Measurements from ENCODE around the gene MXRA5.

The MXRA5 gene

GRCh38 chrX:3340016-3340415 lies 6.4 kb downstream of the MXRA5 start:
- H4K20me1 ChIP-seq: no peaks in the 10 kb centered on the region
- no peak for TF ChIP-seq Cebpa-rat (IDR thresholded peaks at IDR 0.05)
- peaks cover 15% of the 10 kb centered on the region for H3K9me3 ChIP-seq
- H3K9ac ChIP-seq: no peak overlapping the region
- H3K4me2 ChIP-seq: no peak overlapping the region
- H3K4me1 ChIP-seq: no peaks in the 10 kb centered on the region
- no peak overlapping the region for H3K4me3 ChIP-seq
- H3K27ac ChIP-seq: no peak overlapping the region
- H3K27me3 ChIP-seq: no peaks in the 10 kb centered on the region
- no peaks in the 10 kb centered on the region for H3K36me3 ChIP-seq

DNA sequence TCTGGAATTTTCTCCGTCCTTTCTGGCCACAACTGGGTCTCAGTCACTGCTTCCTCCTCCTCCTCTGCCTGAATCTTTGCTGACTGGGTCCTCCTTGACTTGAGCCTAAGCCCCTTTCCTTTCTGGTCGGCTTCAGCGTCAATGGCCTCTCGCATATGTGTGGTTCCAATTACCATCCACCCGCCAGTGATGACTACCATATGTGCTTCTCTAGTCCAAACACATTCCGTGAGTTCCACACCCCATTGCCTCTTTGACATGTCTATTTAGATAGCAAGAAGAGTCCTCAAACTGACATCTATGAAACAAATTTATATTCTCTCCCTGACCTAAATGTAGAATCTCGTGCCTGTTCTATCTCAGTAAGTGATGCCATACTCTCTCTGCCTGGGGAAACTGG lies 19.8 kb downstream of the MXRA5 start:
- H3K27me3 ChIP-seq: no peaks in the 10 kb centered on the region
- H3K4me3 ChIP-seq: no peak overlapping the region
- no peak overlapping the region for H3K4me2 ChIP-seq
- H4K20me1 ChIP-seq: no peaks in the 10 kb centered on the region
- H3K9ac ChIP-seq: no peak overlapping the region
- H3K36me3 ChIP-seq: no peaks in the 10 kb centered on the region
- no peaks in the 10 kb centered on the region for H3K9me3 ChIP-seq
- no peaks in the 10 kb centered on the region for H3K4me1 ChIP-seq
- TF ChIP-seq Cebpa-rat (IDR thresholded peaks at IDR 0.05): no peak
- no peak overlapping the region for H3K27ac ChIP-seq

DNA sequence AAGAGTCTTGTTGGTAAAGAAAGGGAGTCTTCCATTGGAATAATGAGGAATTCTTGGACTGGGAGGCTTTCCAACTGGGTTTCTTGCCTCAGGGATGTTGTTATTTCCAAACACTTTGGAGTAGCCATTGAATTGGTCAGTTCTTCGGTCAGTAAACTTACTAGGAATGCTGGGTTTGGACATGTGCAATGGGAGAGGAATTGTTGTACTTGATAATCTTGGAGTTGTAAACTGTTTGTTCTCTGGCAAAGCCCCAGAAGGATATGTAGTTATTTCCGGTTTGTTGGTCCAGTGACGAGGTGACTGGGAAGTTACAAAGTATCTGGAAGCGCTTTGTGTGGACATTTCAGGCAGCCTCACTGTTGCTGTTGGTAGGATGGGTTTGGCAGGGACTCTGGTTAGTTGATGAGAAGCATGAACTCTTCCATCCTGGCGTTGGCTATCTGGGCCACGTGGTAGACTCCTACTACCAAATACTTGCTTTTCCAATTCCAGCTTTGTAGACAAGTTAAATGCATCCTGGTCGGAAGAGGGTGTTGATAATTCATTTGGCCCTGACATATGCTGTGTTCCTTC lies 25.9 kb downstream of the MXRA5 start:
- H3K4me3 ChIP-seq: no peak overlapping the region
- TF ChIP-seq Cebpa-rat (IDR thresholded peaks at IDR 0.05): no peak
- H3K9me3 ChIP-seq: peaks cover 14% of the 10 kb centered on the region
- H3K9ac ChIP-seq: no peak overlapping the region
- H3K27ac ChIP-seq: no peak overlapping the region
- H3K27me3 ChIP-seq: no peaks in the 10 kb centered on the region
- no peaks in the 10 kb centered on the region for H4K20me1 ChIP-seq
- peaks cover 16% of the 10 kb centered on the region; the same call in 1 of the 2 replicates for H3K4me1 ChIP-seq
- H3K4me2 ChIP-seq: peak overlapping the region; percentile 20; the same call in 1 of the 2 replicates
- no peaks in the 10 kb centered on the region for H3K36me3 ChIP-seq

GRCh38 chrX:3317191-3317718 lies 29.2 kb downstream of the MXRA5 start:
- Histone ChIP-seq H3K36me3 (no peaks in the 10 kb centered on the region), H3K9me3 (peaks cover 14% of the 10 kb centered on the region)
- no peak for TF ChIP-seq Cebpa-rat (IDR thresholded peaks at IDR 0.05)

DNA sequence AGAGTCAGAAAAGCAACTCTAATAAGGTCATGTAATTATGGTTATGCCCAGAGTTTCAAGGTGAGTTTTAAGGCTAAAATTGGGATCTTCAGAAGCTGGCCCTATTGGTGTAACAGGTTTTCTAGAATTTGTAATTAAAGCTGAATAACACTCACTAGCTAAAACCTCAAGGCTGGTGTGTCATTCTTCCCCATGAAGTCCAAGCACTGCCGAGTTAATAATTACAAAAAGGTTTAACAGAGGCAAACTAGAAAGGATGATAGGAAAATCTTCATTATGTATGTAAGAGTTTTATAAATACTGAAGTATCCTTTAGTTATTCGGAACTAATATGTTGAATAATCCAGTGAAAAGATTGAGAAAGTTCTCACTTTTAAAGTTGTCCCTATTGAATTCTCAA lies 34.3 kb downstream of the MXRA5 start:
- Histone ChIP-seq H3K9ac (no peak overlapping the region), H3K36me3 (no peaks in the 10 kb centered on the region), H3K9me3 (peaks cover 19% of the 10 kb centered on the region), H3K4me3 (no peak overlapping the region), H3K27ac (no peak overlapping the region), H3K4me1 (peaks cover 15% of the 10 kb centered on the region), H4K20me1 (no peaks in the 10 kb centered on the region), H3K4me2 (no peak overlapping the region), H3K27me3 (no peaks in the 10 kb centered on the region)
- TF ChIP-seq Cebpa-rat (IDR thresholded peaks at IDR 0.05): no peak

More at GRCh38 chrX:3317191-3317718, 29.2 kb downstream of the MXRA5 start:
- no peak overlapping the region for H3K4me2 ChIP-seq
- no peaks in the 10 kb centered on the region for H4K20me1 ChIP-seq
- no peak overlapping the region for H3K4me3 ChIP-seq
- H3K27me3 ChIP-seq: no peaks in the 10 kb centered on the region
- H3K9ac ChIP-seq: no peak overlapping the region
- H3K27ac ChIP-seq: no peak overlapping the region
- H3K4me1 ChIP-seq: peaks cover 31% of the 10 kb centered on the region

- Histone ChIP-seq H3K9me3 (peaks cover 13% of the 10 kb centered on the region), H4K20me1 (no peaks in the 10 kb centered on the region), H3K4me2 (no peak overlapping the region), H3K36me3 (no peaks in the 10 kb centered on the region), H3K4me1 (no peaks in the 10 kb centered on the region), H3K27ac (no peak overlapping the region), H3K9ac (no peak overlapping the region), H3K4me3 (no peak overlapping the region), H3K27me3 (no peaks in the 10 kb centered on the region)
- TF ChIP-seq Cebpa-rat (IDR thresholded peaks at IDR 0.05): no peak
Observed at GRCh38 chrX:3307881-3308280, 38.6 kb downstream of the MXRA5 start.

DNA sequence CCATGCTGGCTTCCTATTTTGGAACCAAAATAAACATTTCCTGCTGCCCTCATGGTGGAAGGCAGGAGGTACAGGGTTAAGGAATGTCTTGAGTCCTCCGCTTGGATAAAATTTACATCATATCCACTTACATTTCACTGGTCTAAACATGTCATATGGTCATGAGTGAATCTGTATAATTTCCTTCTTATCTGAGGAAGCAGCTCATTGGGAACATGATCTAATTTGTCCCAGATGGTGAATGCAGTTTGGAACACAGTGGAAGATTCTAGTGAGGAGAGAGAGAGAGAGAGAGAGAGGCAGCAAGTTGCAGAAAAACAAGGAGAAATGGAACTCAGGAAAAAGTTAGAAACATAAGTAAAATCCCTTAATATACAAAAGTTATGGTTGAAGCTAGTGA lies 46.8 kb downstream of the MXRA5 start:
- Histone ChIP-seq H3K4me1 (no peaks in the 10 kb centered on the region), H3K4me2 (no peak overlapping the region), H3K27me3 (no peaks in the 10 kb centered on the region), H4K20me1 (no peaks in the 10 kb centered on the region), H3K4me3 (no peak overlapping the region), H3K36me3 (no peaks in the 10 kb centered on the region), H3K9ac (no peak overlapping the region), H3K9me3 (peaks cover 5% of the 10 kb centered on the region; the same call in 1 of the 2 replicates), H3K27ac (no peak overlapping the region)
- TF ChIP-seq Cebpa-rat (IDR thresholded peaks at IDR 0.05): no peak

- H3K4me2 ChIP-seq: no peak overlapping the region
Observed at GRCh38 chrX:3295731-3296130, 50.7 kb downstream of the MXRA5 start.

DNA sequence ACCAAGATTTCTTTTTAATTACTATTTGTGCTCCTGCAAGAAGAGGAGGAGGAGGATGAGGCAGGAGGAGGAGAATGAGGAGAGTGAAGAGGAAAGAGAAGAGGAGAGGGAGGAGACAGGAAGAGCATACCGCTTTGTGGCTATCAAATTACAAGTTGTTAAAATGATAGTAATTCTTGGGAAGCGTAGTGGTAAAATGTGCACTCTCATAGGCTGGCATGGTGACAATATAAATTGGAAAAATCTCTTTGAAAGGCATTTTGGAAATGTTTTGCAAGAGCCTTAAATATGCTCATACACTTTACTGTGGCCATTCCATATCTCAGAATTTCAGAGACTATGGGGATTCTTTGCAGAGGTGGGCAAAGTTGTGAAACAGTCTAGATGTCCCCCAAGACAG lies 53.2 kb downstream of the MXRA5 start:
- no peaks in the 10 kb centered on the region for H3K9me3 ChIP-seq
- H3K9ac ChIP-seq: no peak overlapping the region
- no peaks in the 10 kb centered on the region for H3K4me1 ChIP-seq
- TF ChIP-seq Cebpa-rat (IDR thresholded peaks at IDR 0.05): no peak
- H3K4me2 ChIP-seq: no peak overlapping the region
- H3K27ac ChIP-seq: no peak overlapping the region
- no peak overlapping the region for H3K4me3 ChIP-seq
- no peaks in the 10 kb centered on the region for H4K20me1 ChIP-seq
- H3K36me3 ChIP-seq: no peaks in the 10 kb centered on the region
- H3K27me3 ChIP-seq: no peaks in the 10 kb centered on the region

More at GRCh38 chrX:3295731-3296130, 50.7 kb downstream of the MXRA5 start:
- H3K36me3 ChIP-seq: no peaks in the 10 kb centered on the region
- no peaks in the 10 kb centered on the region for H4K20me1 ChIP-seq
- H3K9me3 ChIP-seq: peaks cover 5% of the 10 kb centered on the region; the same call in 1 of the 2 replicates
- no peak overlapping the region for H3K9ac ChIP-seq
- H3K4me3 ChIP-seq: no peak overlapping the region
- H3K4me1 ChIP-seq: no peaks in the 10 kb centered on the region
- H3K27ac ChIP-seq: no peak overlapping the region
- no peaks in the 10 kb centered on the region for H3K27me3 ChIP-seq
- TF ChIP-seq Cebpa-rat (IDR thresholded peaks at IDR 0.05): no peak

GRCh38 chrX:3290561-3290960 lies 55.9 kb downstream of the MXRA5 start:
- no peak for TF ChIP-seq Cebpa-rat (IDR thresholded peaks at IDR 0.05)
- H3K4me3 ChIP-seq: no peak overlapping the region
- H3K27ac ChIP-seq: no peak overlapping the region
- no peaks in the 10 kb centered on the region for H4K20me1 ChIP-seq
- H3K36me3 ChIP-seq: no peaks in the 10 kb centered on the region
- H3K9ac ChIP-seq: no peak overlapping the region
- H3K4me2 ChIP-seq: no peak overlapping the region
- no peaks in the 10 kb centered on the region for H3K27me3 ChIP-seq
- no peaks in the 10 kb centered on the region for H3K9me3 ChIP-seq
- H3K4me1 ChIP-seq: no peaks in the 10 kb centered on the region
